Stimulated activated CD8-positive, alpha-beta memory T cell treated with anti-CD3 and anti-CD28 coated beads, Interleukin-4, amount 100 ng/mL, for 1 hour (primary cell): ENCODE results near the gene ALS2CL.

Experiments used
- DNase-seq, 2 donors: peaks; one replicate each; pipeline ENCODE4 v3.0.0-alpha.2; 2020; ENCODE audit warnings: low read depth in 2 of 2, low spot score in 1 of 2

The ALS2CL gene

GRCh38 chr3:46703013-46703520, 9.6 kb upstream of the ALS2CL start:
- DNase-seq: no peak

DNA sequence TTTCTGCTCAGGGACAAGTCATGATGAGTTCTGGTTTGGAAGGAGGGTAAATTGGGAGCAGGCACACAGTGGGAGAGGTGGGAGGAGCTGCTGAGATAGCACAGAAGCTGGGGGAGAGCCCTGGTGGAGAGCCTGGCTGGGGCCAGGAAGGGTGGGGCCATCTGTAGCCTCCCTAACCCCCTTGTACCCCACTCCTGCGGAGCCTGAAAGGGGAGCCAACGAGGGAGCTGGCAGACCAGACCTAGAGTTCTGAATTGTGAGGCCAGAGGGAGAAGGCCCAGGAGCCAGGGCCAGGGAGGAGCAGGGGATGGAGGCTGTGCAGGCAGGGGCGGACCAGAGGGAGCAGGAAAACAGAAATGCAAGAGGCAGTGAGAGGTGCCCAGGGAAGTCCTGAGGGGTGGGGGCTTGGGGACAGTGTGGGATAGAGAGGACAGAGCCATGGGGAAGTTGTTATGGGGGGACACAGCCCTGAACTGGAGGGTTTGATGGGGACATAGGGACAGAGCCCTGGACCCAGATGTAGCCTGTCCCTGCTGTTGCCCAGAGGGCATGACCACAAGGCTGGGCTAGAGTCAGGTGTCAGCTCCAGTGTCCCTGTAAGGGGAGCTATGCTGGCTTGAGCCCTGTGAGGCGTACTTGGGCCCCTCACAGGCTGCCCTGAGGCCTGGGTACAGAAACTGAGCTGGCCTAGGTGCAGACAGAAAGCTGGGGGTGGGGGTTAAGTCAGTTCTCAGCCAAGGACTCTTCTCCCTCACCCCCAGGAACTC, 8.9 kb upstream of the ALS2CL start:
- no peak for DNase-seq

GRCh38 chr3:46701181-46701939, 7.9 kb upstream of the ALS2CL start, which contains the start of gene TMIE:
TSS of gene TMIE (plus strand) at chr3:46701392. CDS start at chr3:46701488, 96 bp downstream.
- DNase-seq: no peak

DNA sequence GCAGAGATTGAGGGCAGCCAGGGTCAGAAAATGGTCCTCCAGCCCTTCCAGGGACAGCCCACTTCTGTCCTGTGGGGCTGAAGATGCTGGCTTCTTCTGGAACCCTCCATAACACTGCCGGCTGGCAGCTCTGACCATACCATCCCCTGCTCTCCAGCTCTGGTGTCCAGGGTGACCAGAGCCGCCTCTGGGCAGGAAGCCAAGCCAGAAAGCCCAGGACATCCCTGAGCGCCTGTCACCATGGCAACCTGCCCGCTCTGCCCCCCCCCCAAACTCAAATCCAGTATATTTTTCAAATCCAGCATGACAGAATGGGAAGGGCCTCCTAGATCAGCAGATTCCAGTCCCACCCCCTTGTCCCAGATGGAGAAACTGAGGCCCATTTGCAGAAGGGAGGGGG, 7.3 kb upstream of the ALS2CL start:
- no peak for DNase-seq

- no peak for DNase-seq
Measured at GRCh38 chr3:46699676-46700523, 6.4 kb upstream of the ALS2CL start.

DNA sequence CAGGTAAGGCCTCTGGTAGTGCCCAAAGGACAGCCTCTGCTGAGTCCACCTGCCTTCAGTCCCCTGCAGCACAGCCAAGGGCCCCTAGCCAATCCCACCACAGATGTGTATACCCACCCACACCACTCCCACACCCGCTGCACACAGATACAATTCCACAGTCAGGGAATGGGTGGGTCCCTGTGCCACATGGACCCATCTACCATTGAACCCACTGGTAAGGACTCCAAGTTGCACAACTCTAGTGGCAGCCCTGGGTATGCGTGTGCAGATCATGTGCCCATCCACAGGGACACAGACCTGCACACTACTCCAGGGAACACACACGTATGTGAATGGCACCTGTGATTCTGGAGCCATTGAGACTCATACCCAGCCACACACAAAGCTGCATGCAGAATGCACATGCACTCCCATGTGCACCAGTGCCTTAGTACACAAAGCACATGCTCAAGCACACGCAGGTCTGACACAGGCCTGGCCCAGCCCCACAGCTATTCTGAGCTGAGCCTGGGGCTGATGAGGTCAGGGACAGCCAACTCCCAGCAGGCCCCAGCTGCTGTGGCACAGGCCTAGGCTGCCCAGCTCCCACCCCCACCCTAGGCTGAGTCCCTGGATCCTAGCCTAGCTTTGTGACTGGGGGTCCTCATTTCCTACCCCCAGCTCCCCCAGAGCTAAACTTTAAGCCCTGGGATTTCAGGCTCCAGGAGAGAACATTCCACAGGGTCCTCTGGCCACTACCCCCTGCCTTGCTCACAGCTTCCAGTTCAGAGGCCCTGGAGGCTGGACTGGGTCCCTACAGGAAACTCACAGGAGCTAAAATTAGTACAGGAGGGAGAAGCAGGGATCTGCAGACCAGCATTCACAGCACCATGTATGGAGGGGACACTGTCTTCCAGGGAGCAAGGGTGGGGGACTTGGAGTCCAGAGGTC, 2.7 kb upstream of the ALS2CL start:
- no peak for DNase-seq

- DNase-seq: no peak
Measured at GRCh38 chr3:46695177-46695961, 1.9 kb upstream of the ALS2CL start.

- DNase-seq: no peak
Measured at GRCh38 chr3:46694520-46694919, 1.0 kb upstream of the ALS2CL start.

DNA sequence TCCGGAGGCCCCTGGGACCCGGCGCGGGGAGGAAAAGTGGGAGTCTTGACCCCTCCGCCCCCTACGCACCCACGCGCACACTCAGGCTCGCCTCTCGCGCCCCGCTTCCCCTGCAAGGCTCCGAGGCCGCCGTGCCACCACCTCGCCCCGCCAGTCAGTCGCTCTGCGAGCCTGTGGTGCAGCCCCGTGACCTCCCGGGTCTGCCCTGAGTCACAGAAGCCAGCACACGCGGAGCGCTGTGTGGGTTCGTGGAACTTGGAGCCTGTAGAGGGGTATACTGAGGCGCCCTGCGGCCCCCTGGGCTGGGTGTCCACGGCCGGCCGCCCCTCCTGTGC, 380 bp upstream of the ALS2CL start:
- DNase-seq: no peak

DNA sequence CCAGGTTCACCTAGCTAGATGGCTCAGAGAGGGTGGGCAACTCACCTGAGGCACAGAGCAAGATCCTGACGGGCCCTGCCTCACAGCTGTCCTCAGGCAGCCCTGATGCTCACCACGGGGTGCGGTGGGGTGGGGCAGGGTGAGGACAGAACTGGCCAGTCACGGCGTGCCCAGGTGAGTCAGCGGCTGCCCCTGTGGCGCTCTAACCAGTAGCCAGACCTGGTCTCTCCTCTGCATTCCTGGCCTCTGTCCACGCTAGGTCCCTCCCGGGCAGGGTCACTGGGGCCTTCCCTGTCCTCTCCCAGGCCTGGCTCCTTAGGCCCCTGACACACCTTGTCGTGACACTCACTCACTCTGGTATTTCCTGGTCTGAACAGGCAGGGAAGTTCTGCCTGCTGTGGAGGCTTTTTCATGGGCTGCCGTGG, 901 bp downstream of the ALS2CL start:
- DNase-seq: no peak

- no peak for DNase-seq
Measured at GRCh38 chr3:46690798-46691197, 2.7 kb downstream of the ALS2CL start.

DNA sequence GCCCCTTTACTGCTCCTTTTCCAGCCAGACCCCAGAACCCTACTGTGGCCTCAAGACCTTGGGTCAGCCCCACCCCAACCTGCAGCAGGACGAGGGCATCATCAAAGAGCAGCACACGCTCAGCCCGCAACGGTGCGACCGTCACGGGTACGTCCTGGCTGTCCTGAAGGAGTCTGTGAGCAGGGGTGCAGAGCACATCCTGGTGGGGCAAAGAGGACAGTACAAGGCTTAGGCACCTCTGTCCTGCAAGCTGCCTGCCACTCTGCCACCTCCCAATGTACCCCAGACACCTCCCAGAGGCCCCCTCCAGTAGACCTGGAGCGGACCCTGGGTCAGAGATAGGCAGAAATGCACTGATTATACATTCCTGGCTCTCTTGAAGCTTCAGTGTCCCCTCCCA, 8.0 kb downstream of the ALS2CL start:
- no peak for DNase-seq

DNA sequence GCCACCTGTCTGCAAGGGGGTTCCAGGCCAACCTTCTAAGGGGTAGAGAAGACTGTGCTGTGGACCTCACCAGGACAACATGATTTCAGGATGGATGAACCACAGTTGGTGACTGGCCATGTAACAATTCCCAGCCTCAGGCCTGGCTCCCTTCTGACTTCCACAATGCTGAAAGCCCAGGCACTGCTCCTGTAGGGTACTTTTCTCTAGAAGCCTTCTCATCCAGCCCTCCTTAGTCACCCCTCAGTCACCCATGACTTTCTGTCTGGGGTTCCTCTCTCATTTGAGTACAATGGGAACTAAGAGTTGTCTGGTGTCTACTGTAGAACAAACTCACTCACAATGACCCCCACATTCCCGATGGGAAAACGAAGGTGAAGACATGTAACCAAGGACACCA, 8.6 kb downstream of the ALS2CL start:
- DNase-seq: no peak

DNA sequence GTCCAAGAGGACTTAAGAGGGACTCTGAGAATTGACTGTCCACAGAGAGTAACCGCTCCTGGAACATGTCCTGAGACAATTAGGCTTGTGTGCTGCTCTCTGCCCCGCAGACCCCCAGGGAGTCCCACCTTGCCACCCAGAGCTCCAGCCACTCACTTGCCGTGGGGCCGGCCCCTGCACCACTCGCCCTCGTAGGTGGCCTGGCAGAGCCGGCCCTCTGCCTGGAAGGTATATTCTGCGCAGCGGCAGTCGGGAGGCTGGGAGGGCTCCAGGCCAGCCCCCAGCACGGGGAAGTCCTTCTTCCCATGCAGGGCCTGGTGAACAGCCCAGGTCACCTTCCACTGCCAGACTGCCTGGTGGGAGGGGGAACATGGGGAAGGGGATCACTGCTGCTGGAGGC, 10.5 kb downstream of the ALS2CL start:
- DNase-seq: no peak

GRCh38 chr3:46681856-46682540, 11.5 kb downstream of the ALS2CL start:
- DNase-seq: no peak

DNA sequence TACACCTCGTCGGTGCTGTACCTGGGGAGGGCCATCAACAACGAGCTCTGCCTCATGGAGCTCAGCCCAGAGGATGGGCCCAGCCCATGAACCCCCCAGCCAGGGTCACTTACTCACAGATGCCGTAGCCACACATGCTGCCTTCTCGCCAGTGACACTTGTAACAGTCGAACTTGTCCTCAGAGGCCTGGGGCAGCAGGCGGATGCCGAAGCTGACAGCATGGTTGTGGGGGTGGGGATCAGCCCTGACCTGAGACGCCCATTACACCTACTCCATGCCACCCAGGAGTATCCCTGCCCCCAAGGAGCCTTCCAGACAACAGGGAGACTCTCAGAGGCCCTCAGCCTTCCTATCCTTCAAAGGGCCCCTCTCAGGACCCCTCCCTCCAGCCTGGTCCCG, 12.1 kb downstream of the ALS2CL start:
- DNase-seq: no peak

GRCh38 chr3:46680298-46680826, 13.1 kb downstream of the ALS2CL start:
- DNase-seq: no peak

- no peak for DNase-seq
Measured at GRCh38 chr3:46679681-46680080, 13.8 kb downstream of the ALS2CL start.

DNA sequence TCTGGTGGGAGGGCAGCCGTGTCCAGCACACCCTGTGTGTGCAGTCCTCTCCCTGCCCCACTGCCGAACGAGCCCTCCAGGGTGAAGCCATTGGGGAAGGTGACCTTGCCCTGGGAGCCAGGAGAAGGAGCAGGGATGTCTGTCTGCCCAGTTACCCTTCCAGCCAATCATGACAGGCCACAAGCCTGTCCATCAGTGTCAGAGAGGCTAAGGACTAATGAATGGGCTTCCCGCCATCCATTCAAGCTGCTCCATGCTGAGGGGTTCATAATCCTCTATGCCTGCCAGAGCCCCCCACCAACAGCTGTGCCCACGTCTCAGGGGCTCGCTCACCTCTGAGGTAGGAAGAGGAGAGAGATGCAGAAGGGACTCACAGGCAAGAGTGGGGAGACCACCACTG, 15.2 kb downstream of the ALS2CL start:
- DNase-seq: no peak
